CD8-positive, alpha-beta memory T cell (primary cell): ENCODE measurements around the gene SERPINA3. TPM values are rescaled to one million over a fixed set of nuclear protein-coding genes. Genes with fewer than 3 reads are reported as not detected.
A peak's percentile ranks its signal among the peaks of the same experiment; 100 is the strongest.

Source experiments
- CTCF ChIA-PET: fragments of 350-600 bp; sonication (Branson Sonifier 250); formaldehyde crosslinking; loops from one replicate; lab custom pipeline; 2021; ENCODE audit warnings: antibody characterized with exemption; lab: Charles Lee
- POLR2A ChIA-PET: fragments of 350-600 bp; sonication (Branson Sonifier 250); formaldehyde crosslinking; loops from one replicate; lab custom pipeline; 2021; ENCODE audit warnings: antibody characterized with exemption; lab: Charles Lee
- DNase-seq, 5 donors: peaks; one replicate each; pipeline versions ENCODE4 v3.0.0 to v3.0.0-alpha.2; 2020 to 2022; ENCODE audit warnings: mixed read lengths in 1 of 5
- H3K27ac ChIP-seq: one replicate; pipeline ENCODE4 v1.7.0; 2013; ENCODE audit warnings: low read depth, mild to moderate bottlenecking, low read length, moderate library complexity
- H3K27me3 ChIP-seq: 2 replicates; pipeline ENCODE4 v1.7.0; 2013; ENCODE audit warnings: low read length, mild to moderate bottlenecking; ENCODE audit not compliant: insufficient read depth, poor library complexity, severe bottlenecking
- H3K36me3 ChIP-seq: 2 replicates; pipeline ENCODE4 v1.7.0; 2013; ENCODE audit warnings: mild to moderate bottlenecking, low read length, moderate library complexity; ENCODE audit not compliant: insufficient read depth
- H3K4me1 ChIP-seq: 2 replicates; pipeline ENCODE4 v1.7.0; 2013; ENCODE audit warnings: mild to moderate bottlenecking, low read length, moderate library complexity; ENCODE audit not compliant: insufficient read depth
- H3K4me3 ChIP-seq: 2 replicates; pipeline ENCODE4 v1.7.0; 2013; ENCODE audit warnings: mild to moderate bottlenecking, low read length
- H3K9me3 ChIP-seq: 2 replicates; pipeline ENCODE4 v1.7.0; 2013; ENCODE audit warnings: mild to moderate bottlenecking, low read length
- H3K27ac Mint-ChIP-seq, 8 donors: one replicate each; pipeline ENCODE4 v1.8.0; 2020 to 2021; ENCODE audit warnings: mixed read lengths in 8 of 8, mild to moderate bottlenecking in 6 of 8, inconsistent platforms in 3 of 8, moderate library complexity in 3 of 8
- H3K27me3 Mint-ChIP-seq, 2 donors: one replicate each; pipeline ENCODE4 v1.8.0; 2020 to 2021; ENCODE audit warnings: mixed read lengths in 2 of 2, mild to moderate bottlenecking in 1 of 2, moderate library complexity in 1 of 2
- H3K36me3 Mint-ChIP-seq, 3 donors: one replicate each; pipeline ENCODE4 v1.8.0; 2020 to 2021; ENCODE audit warnings: mixed read lengths in 3 of 3, inconsistent platforms in 1 of 3, mild to moderate bottlenecking in 1 of 3
- H3K4me1 Mint-ChIP-seq, 3 donors: one replicate each; pipeline ENCODE4 v1.8.0; 2020 to 2021; ENCODE audit warnings: mixed read lengths in 3 of 3, inconsistent platforms in 1 of 3, mild to moderate bottlenecking in 1 of 3
- H3K4me3 Mint-ChIP-seq, 7 donors: one replicate each; pipeline ENCODE4 v1.8.0; 2020 to 2021; ENCODE audit warnings: mixed read lengths in 7 of 7, mild to moderate bottlenecking in 6 of 7, moderate library complexity in 4 of 7, inconsistent platforms in 2 of 7
- H3K9me3 Mint-ChIP-seq, 5 donors: one replicate each; pipeline ENCODE4 v1.8.0; 2020 to 2022; ENCODE audit warnings: mixed read lengths in 5 of 5, mild to moderate bottlenecking in 3 of 5, moderate library complexity in 2 of 5, inconsistent platforms in 1 of 5
- polyA plus RNA-seq: library from polyadenylated mRNA; unstranded; fragments of 300-500 nt; fragmentation: Illumina TruSeq; gene quantifications from one replicate; pipeline ENCODE4 v1.2.3, GENCODE V29; 2021
- total RNA-seq, 2 experiments: library from RNA; stranded (reverse); gene quantifications; one replicate each; pipeline ENCODE4 v1.2.3, GENCODE V29; 2021

The SERPINA3 gene
- total and polyA plus RNA-seq, 3 experiments from 2014 or later: not detected

DNA sequence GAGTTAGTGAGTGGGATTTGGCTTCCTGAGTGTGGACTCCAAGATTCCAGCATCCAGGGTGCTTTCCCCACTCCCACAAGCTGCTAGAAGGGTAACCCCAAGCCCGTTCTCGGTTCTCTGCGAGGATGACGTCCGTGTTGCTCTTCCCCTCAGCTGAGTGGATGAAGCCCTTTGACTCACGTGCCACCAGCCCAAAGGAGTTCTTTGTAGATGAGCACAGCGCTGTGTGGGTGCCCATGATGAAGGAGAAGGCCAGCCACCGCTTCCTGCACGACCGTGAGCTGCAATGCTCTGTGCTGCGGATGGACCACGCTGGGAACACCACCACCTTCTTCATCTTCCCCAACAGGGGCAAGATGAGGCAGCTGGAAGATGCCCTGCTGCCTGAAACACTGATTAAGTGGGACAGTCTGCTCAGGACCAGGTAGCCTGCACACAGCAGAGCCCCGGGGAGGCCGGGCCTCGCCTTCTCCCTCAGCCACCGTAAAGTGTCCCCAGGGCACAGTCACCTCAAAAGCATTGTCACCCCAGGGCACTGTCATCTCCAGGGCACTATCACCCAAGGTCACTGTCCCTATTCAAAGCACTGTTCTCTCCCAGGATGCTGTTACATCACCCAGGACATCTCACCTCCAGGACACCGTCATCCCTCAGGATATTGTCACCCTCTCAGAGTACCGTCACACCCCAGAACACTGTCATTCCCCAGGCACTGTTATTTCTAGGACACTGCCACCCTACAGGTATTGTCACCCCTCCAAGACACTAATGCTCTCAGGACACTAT, 31.3 kb downstream of the SERPINA3 start:
- no peaks in the 10 kb centered on the region for H3K36me3 ChIP-seq
- H3K4me3 ChIP-seq: no peak overlapping the region
- Mint-ChIP-seq H3K9me3 (peaks cover 0 to 13% (median 4%) of the 10 kb centered on the region in 5 donors), H3K27ac (peak overlapping the region in 1 of 8 donors; percentile 84), H3K36me3 (no peaks in the 10 kb centered on the region), H3K4me1 (no peaks in the 10 kb centered on the region), H3K4me3 (no peak overlapping the region), H3K27me3 (peaks cover 2 to 11% of the 10 kb centered on the region in 2 donors)
- H3K27me3 ChIP-seq: no peaks in the 10 kb centered on the region
- H3K9me3 ChIP-seq: no peaks in the 10 kb centered on the region
- no peak for DNase-seq
- CTCF ChIA-PET: no interaction called here
- no peak overlapping the region for H3K27ac ChIP-seq
- no peaks in the 10 kb centered on the region for H3K4me1 ChIP-seq
- POLR2A ChIA-PET: no interaction called here

DNA sequence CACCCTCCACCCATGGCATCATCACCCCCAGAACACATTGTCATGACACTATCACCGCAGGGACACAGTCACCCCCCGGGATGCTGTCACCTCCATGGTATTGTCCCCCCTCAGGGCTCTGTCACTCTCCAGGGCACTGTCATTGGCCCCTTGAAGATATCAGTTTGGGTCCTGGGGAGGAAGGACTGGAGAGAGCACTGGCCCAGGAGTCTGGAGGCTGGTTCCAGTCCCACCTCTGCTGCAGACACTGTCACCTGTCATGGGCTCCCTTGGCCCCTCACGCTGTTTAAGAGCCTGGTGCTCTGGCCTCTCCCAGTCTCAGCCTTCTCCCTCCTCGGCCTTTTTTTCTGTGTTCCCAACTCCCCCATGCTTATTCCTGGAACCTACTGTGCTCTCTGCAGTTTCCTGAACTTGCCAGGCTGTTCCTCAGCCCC, 31.9 kb downstream of the SERPINA3 start:
- Mint-ChIP-seq H3K27me3 (peaks cover 0 to 11% of the 10 kb centered on the region in 2 donors), H3K9me3 (peaks cover 0 to 13% (median 4%) of the 10 kb centered on the region in 5 donors), H3K4me3 (no peak overlapping the region), H3K4me1 (no peaks in the 10 kb centered on the region), H3K36me3 (no peaks in the 10 kb centered on the region), H3K27ac (peak overlapping the region in 1 of 8 donors; percentile 76)
- ChIA-PET CTCF (no interaction called here), POLR2A (no interaction called here)
- no peaks in the 10 kb centered on the region for H3K9me3 ChIP-seq
- H3K4me3 ChIP-seq: no peak overlapping the region
- no peaks in the 10 kb centered on the region for H3K36me3 ChIP-seq
- no peaks in the 10 kb centered on the region for H3K4me1 ChIP-seq
- H3K27ac ChIP-seq: no peak overlapping the region
- DNase-seq: no peak
- no peaks in the 10 kb centered on the region for H3K27me3 ChIP-seq

DNA sequence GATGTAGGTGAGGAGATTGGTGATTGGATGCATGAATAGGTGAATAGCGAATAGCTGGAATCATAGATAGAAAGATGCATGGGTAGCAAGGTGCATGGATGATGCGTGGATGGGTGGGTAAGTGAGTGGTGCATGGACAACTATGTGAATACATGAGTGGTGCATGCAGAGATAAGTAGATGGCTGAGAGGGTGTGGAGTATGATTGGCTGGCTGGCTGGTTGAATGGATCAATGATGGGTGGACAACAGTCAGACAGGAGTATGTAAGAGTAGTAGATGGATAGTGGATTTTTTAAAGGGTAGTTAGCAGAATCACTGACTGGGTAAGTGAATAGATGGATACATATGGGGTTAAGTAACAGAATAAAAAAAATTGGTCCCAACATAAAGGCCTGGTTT, 33.9 kb downstream of the SERPINA3 start:
- H3K4me1 Mint-ChIP-seq: no peaks in the 10 kb centered on the region
- Histone ChIP-seq H3K4me1 (no peaks in the 10 kb centered on the region), H3K9me3 (no peaks in the 10 kb centered on the region), H3K36me3 (no peaks in the 10 kb centered on the region), H3K4me3 (no peak overlapping the region), H3K27ac (no peak overlapping the region), H3K27me3 (no peaks in the 10 kb centered on the region)
- H3K9me3 Mint-ChIP-seq: peaks cover 0 to 9% (median 4%) of the 10 kb centered on the region in 5 donors
- POLR2A ChIA-PET: no interaction called here
- no peaks in the 10 kb centered on the region for H3K36me3 Mint-ChIP-seq
- DNase-seq: no peak
- no peak overlapping the region for H3K4me3 Mint-ChIP-seq
- no peak overlapping the region for H3K27ac Mint-ChIP-seq
- CTCF ChIA-PET: interaction anchor here (0.6 kb wide), 1 partner anchor 8 kb away, joined by 3 read pairs; no protein-coding TSS in a partner anchor
- H3K27me3 Mint-ChIP-seq: peaks cover 0 to 11% of the 10 kb centered on the region in 2 donors

DNA sequence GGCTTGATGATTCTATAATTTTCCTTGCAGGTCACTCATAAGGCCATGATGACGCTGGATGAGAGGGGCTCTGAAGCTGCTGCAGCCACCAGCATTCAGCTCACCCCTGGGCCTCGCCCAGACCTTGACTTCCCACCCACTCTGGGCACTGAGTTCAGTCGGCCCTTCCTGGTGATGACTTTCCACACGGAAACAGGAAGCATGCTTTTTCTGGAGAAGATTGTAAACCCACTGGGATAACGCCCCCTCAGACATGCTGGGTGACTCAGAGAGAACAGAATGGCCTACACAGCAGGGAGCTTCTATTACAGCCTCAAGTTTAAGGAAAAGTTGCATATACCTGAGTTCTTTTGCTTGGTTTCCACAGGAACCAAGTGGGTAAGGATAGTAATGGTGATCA, 34.3 kb downstream of the SERPINA3 start:
- H3K9me3 Mint-ChIP-seq: peaks cover 0 to 9% (median 4%) of the 10 kb centered on the region in 5 donors
- no peaks in the 10 kb centered on the region for H3K4me1 ChIP-seq
- H3K27me3 ChIP-seq: no peaks in the 10 kb centered on the region
- H3K4me3 Mint-ChIP-seq: no peak overlapping the region
- no peak overlapping the region for H3K27ac ChIP-seq
- DNase-seq: no peak
- POLR2A ChIA-PET: no interaction called here
- H3K36me3 ChIP-seq: no peaks in the 10 kb centered on the region
- CTCF ChIA-PET: interaction anchor here (0.6 kb wide), 1 partner anchor 8 kb away, joined by 3 read pairs; no protein-coding TSS in a partner anchor
- H3K27ac Mint-ChIP-seq: no peak overlapping the region
- no peaks in the 10 kb centered on the region for H3K4me1 Mint-ChIP-seq
- H3K27me3 Mint-ChIP-seq: peaks cover 0 to 11% of the 10 kb centered on the region in 2 donors
- no peaks in the 10 kb centered on the region for H3K9me3 ChIP-seq
- no peaks in the 10 kb centered on the region for H3K36me3 Mint-ChIP-seq
- no peak overlapping the region for H3K4me3 ChIP-seq

DNA sequence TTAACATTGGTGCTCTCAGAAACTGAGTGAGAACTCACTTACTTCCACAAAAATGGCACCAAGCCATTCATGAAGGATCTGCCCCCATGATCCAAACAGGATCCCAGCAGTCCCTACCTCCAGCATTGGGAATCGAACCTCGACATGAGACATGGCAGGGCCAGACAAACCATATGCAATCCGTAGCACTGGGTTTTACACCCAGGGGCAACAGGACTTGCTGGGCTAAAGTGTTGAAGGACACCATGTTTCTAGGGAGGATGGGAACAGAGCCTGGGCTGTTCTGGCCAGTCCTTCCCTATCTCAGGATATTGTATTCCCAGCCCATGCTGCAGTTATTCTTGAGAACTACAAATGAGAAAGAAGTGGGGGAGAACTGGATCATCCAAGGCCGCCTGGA, 36.6 kb downstream of the SERPINA3 start:
- Mint-ChIP-seq H3K27ac (no peak overlapping the region), H3K9me3 (peaks cover 0 to 9% (median 4%) of the 10 kb centered on the region in 5 donors), H3K4me1 (no peaks in the 10 kb centered on the region), H3K36me3 (no peaks in the 10 kb centered on the region), H3K4me3 (no peak overlapping the region), H3K27me3 (peaks cover 0 to 10% of the 10 kb centered on the region in 2 donors)
- ChIA-PET CTCF (no interaction called here), POLR2A (no interaction called here)
- H3K4me1 ChIP-seq: no peaks in the 10 kb centered on the region
- DNase-seq: no peak
- H3K36me3 ChIP-seq: no peaks in the 10 kb centered on the region
- no peak overlapping the region for H3K27ac ChIP-seq
- no peaks in the 10 kb centered on the region for H3K27me3 ChIP-seq
- H3K4me3 ChIP-seq: no peak overlapping the region
- H3K9me3 ChIP-seq: no peaks in the 10 kb centered on the region

DNA sequence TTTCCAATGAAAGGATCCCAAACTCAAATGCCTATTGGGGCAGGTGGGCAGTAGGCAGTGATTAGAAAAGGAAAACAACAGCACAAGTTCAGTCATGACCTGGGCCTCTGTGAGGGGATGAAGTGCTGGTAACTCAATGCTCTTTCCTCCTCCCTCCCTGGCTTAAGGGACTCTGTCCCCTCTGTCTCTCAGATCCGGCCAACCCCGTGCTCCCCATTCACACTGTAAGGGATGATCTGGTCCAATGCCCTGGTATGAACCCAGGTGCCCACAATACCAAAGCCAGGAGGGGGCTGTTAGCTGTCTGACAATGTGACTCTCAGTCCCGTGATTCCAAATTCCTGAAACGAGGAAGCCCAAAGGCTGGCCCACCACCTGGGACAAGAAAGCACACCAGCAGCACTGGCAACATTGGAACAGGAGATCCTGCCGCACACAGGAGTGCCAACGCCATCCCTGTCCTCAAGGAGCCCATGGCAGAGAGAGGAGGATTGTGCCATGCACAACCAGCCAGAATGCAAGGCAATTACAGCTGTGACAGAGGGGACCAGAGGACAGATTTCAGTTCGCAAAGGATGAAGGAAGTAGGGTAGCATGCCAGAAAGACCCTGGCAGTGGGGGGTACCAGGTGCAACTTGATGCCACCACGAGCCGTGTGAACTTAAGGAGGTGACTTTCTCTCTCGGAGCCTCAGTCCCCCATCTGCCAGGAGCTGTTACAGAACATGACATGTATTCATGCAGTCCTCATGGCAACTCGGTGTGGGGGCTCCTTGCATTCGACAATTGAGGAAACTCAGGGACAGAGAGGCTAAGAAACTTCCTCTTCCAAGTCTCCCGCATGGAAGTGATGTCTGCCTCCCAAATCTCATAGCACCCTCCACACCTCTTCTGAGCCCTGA, 37.6 kb downstream of the SERPINA3 start:
- Histone ChIP-seq H3K9me3 (no peaks in the 10 kb centered on the region), H3K4me3 (no peak overlapping the region), H3K36me3 (no peaks in the 10 kb centered on the region), H3K4me1 (no peaks in the 10 kb centered on the region), H3K27me3 (no peaks in the 10 kb centered on the region), H3K27ac (no peak overlapping the region)
- H3K27ac Mint-ChIP-seq: no peak overlapping the region
- H3K36me3 Mint-ChIP-seq: no peaks in the 10 kb centered on the region
- peaks cover 0 to 3% of the 10 kb centered on the region in 2 donors for H3K27me3 Mint-ChIP-seq
- ChIA-PET POLR2A (no interaction called here), CTCF (no interaction called here)
- DNase-seq: no peak
- no peak overlapping the region for H3K4me3 Mint-ChIP-seq
- no peaks in the 10 kb centered on the region for H3K4me1 Mint-ChIP-seq
- H3K9me3 Mint-ChIP-seq: peaks cover 0 to 9% (median 4%) of the 10 kb centered on the region in 5 donors

DNA sequence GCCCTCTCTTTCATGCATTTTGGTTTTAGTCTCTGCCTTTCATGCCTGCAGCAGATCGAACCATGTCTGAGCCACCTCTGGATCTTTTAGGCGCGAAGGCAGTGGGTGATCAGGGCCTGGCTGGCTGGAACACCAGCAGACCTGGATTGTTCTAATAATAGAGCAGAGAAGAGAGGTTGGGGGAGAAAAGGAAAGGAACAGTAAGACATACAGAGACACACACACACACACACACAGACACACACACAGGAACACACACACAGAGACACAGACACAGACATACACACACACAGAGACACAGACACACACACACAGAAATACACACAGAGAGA, 38.2 kb downstream of the SERPINA3 start:
- H3K27ac ChIP-seq: no peak overlapping the region
- ChIA-PET POLR2A (no interaction called here), CTCF (no interaction called here)
- H3K36me3 Mint-ChIP-seq: no peaks in the 10 kb centered on the region
- H3K4me3 Mint-ChIP-seq: no peak overlapping the region
- H3K27me3 Mint-ChIP-seq: peaks cover 0 to 3% of the 10 kb centered on the region in 2 donors
- DNase-seq: no peak
- H3K36me3 ChIP-seq: no peaks in the 10 kb centered on the region
- peaks cover 0 to 9% (median 4%) of the 10 kb centered on the region in 5 donors for H3K9me3 Mint-ChIP-seq
- H3K9me3 ChIP-seq: no peaks in the 10 kb centered on the region
- H3K4me1 ChIP-seq: no peaks in the 10 kb centered on the region
- H3K27me3 ChIP-seq: no peaks in the 10 kb centered on the region
- no peak overlapping the region for H3K27ac Mint-ChIP-seq
- no peaks in the 10 kb centered on the region for H3K4me1 Mint-ChIP-seq
- H3K4me3 ChIP-seq: no peak overlapping the region
